Measurements from ENCODE around the gene NUP214.

NUP214 gene

GRCh38 chr9:131145245-131145644 lies 19.9 kb downstream of the NUP214 start:
- H3K4me3 ChIP-seq (ENCODE audit: low read length) = no peak overlapping the region
- no peaks in the 10 kb centered on the region for H3K9me2 ChIP-seq (replicated peaks; ENCODE audit: control insufficient read depth, low read length)
- no peaks in the 10 kb centered on the region for H3F3A ChIP-seq (ENCODE audit: control insufficient read depth, insufficient read depth)
- no peak overlapping the region for H3K27ac ChIP-seq (ENCODE audit: low read depth, low read length)
- no peaks in the 10 kb centered on the region for H3K9me3 ChIP-seq (ENCODE audit: control insufficient read depth, insufficient read depth, low read length)
- H3K79me2 ChIP-seq (ENCODE audit: control insufficient read depth, low read length) = 0 out of 2 replicates have a peak, but pooled peaks cover 3% of the 10 kb centered on the region
- H3K4me2 ChIP-seq (ENCODE audit: low read length) = no peak overlapping the region
- no peaks in the 10 kb centered on the region for H4K20me1 ChIP-seq (ENCODE audit: control insufficient read depth, insufficient read depth, low read depth, low read length)
- no peaks in the 10 kb centered on the region for H3K4me1 ChIP-seq (ENCODE audit: control insufficient read depth, low read length)
- no peak for TF ChIP-seq EZH2phosphoT487 (IDR thresholded peaks at IDR 0.05; ENCODE audit: borderline replicate concordance, low read length)
- TF ChIP-seq CTCF (IDR thresholded peaks at IDR 0.05; ENCODE audit: low read depth, low read length, poor library complexity, severe bottlenecking) = no peak
- H3K27me3 ChIP-seq (ENCODE audit: control insufficient read depth, low read length) = no peaks in the 10 kb centered on the region
- peaks cover 95% of the 10 kb centered on the region for H3K36me3 ChIP-seq (ENCODE audit: control insufficient read depth, low read length)

- 0 out of 2 replicates have a peak, but pooled peaks cover 3% of the 10 kb centered on the region for H3K79me2 ChIP-seq (ENCODE audit: control insufficient read depth, low read length)
- no peak overlapping the region for H3K4me3 ChIP-seq (ENCODE audit: low read length)
- H3K9me3 ChIP-seq (ENCODE audit: control insufficient read depth, insufficient read depth, low read length) = no peaks in the 10 kb centered on the region
- no peak overlapping the region for H3K4me2 ChIP-seq (ENCODE audit: low read length)
- peaks cover 94% of the 10 kb centered on the region for H3K36me3 ChIP-seq (ENCODE audit: control insufficient read depth, low read length)
- H3K27ac ChIP-seq (ENCODE audit: low read depth, low read length) = no peak overlapping the region
- no peaks in the 10 kb centered on the region for H3K9me2 ChIP-seq (replicated peaks; ENCODE audit: control insufficient read depth, low read length)
- no peaks in the 10 kb centered on the region for H3K27me3 ChIP-seq (ENCODE audit: control insufficient read depth, low read length)
- H3K4me1 ChIP-seq (ENCODE audit: control insufficient read depth, low read length) = no peaks in the 10 kb centered on the region
- TF ChIP-seq CTCF (IDR thresholded peaks at IDR 0.05; ENCODE audit: low read depth, low read length, poor library complexity, severe bottlenecking) = no peak
- TF ChIP-seq EZH2phosphoT487 (IDR thresholded peaks at IDR 0.05; ENCODE audit: borderline replicate concordance, low read length) = no peak
- no peaks in the 10 kb centered on the region for H4K20me1 ChIP-seq (ENCODE audit: control insufficient read depth, insufficient read depth, low read depth, low read length)
- H3F3A ChIP-seq (ENCODE audit: control insufficient read depth, insufficient read depth) = no peaks in the 10 kb centered on the region
Observed at GRCh38 chr9:131146186-131146585, 20.8 kb downstream of the NUP214 start.

DNA sequence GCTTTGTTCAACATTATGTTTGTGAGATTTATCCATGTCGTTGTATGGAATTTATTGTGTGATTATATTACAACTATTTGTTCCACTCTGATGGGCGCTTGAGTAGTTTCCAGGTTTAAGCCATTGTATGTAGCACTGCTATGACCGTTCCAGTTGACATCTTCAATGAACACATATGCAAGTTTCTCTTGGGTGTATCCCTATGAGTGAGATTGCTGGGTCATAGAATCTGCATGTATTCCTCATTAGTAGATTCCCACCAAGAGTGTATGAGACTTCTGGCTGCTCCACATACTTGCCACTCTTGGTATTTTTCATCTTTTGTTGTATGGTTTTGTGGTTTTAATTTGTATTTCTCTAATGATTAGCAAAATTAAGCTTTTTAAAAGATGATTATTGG lies 22.9 kb downstream of the NUP214 start:
- no peaks in the 10 kb centered on the region for H3K9me2 ChIP-seq (replicated peaks; ENCODE audit: control insufficient read depth, low read length)
- H3K27ac ChIP-seq (ENCODE audit: low read depth, low read length) = no peak overlapping the region
- peaks cover 94% of the 10 kb centered on the region for H3K36me3 ChIP-seq (ENCODE audit: control insufficient read depth, low read length)
- no peaks in the 10 kb centered on the region for H3K27me3 ChIP-seq (ENCODE audit: control insufficient read depth, low read length)
- TF ChIP-seq EZH2phosphoT487 (IDR thresholded peaks at IDR 0.05; ENCODE audit: borderline replicate concordance, low read length) = no peak
- no peak for TF ChIP-seq CTCF (IDR thresholded peaks at IDR 0.05; ENCODE audit: low read depth, low read length, poor library complexity, severe bottlenecking)
- no peak overlapping the region for H3K4me3 ChIP-seq (ENCODE audit: low read length)
- H4K20me1 ChIP-seq (ENCODE audit: control insufficient read depth, insufficient read depth, low read depth, low read length) = no peaks in the 10 kb centered on the region
- H3K9me3 ChIP-seq (ENCODE audit: control insufficient read depth, insufficient read depth, low read length) = no peaks in the 10 kb centered on the region
- H3K4me2 ChIP-seq (ENCODE audit: low read length) = no peak overlapping the region
- no peaks in the 10 kb centered on the region for H3K79me2 ChIP-seq (ENCODE audit: control insufficient read depth, low read length)
- no peaks in the 10 kb centered on the region for H3K4me1 ChIP-seq (ENCODE audit: control insufficient read depth, low read length)
- no peaks in the 10 kb centered on the region for H3F3A ChIP-seq (ENCODE audit: control insufficient read depth, insufficient read depth)
